Anterior cingulate cortex (tissue), 58 donors: ENCODE results near the gene S100A12.

Source experiments
- DNase-seq, 58 donors: peaks; one replicate each; lab custom pipeline; 2025; lab: John Stamatoyannopoulos, UW

Gene S100A12

DNA sequence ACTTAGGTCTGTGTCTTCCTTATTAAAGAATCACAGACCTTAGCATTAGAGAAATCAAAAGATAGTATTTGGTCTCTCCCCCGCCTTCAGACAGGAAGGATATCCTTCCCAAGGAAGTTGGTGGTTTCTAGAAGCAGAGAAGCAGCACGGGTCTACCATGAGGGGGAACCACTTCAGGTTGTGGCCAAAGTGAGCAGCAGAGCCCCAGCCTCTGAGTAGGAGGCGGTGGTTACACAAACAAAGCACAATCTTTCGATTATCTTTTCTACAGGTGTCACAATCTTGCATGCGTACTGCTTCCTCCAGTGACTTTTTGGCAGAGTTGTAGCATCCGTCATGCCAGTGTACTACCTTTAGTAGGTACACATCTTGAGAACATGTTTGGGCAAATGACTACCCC is 35.6 kb downstream of the S100A12 start:
- no peak for DNase-seq

DNA sequence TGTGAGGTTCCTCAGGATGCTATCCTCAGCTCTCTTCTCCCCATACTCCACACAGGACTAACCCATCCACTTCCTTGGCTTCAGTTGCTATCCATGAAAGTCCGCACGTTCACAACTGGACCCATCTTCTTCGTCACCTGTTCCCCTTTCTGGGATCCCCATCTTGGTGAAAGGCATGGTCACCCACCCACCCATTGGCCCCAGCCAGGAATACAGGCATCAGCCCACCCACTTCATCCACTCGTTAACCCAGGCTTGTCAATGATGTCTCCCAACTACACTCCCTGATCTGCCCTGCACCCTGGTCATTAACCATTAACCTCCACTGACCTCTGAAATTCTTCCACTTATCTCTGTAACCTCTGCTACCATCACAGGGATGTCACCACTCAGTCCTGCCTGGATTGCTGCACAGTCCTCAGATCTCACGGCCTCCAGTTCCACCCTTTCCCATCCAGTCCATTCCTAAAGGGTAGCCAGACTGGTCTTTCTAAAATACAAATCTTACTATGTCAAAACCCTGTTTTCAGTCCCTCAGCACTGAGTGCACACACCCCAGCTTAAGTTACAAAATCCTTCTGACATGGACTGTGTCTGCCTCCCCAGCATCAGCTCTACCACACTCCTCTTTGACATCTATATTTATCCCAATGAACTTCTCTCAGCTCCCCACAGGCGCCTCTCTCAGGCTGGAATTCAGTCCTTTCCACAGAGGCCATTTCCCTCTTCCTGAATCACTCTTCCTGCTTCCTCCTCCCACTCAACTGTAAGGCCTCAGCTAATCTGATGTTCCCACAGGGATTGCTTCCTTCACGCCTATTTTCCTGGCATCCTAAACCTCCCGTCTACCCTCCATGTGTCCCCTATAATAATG is 37.2 kb downstream of the S100A12 start:
- no peak for DNase-seq

- DNase-seq: peak in 1 of 58 donors; percentile 33
Observed at GRCh38 chr1:153336650-153337049, 38.8 kb downstream of the S100A12 start.

DNA sequence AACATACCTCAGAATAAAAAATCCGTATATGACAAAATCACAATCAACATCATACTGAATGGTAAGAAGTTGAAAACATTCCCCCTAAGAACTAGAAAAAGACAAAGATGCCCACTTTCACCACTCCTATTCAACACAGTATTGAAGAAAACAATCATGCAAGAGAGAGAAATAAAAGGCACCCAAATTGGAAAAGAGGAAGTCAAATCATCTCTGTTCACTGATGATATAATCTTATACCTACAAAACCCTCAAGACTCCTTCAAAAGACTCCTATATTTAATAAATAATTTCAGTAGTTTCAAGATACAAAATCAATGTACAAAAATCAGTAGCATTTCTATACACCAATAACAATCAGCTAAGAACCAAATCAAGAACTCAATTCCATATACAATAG is 41.5 kb downstream of the S100A12 start:
- no peak for DNase-seq

DNA sequence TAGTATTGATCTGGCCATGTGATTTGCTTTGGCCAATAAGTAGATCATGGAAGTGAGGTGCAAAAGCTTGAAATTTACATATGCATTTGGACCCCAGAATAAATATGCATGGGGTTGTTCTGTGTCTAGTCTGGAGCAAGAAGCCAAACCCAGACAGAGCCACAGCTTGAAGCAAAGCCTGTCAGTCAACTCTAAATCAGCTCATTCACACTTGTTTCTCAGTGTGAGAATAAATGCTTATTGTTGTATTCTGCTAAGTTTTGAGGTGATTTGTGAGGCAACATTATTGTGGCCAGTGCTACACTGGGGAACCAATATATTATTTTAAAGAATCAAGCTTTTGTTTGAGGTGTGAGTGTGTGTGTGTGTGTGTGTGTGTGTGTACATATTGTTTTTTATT is 50.5 kb downstream of the S100A12 start:
- DNase-seq: peak in 6 of 58 donors; percentile 1 to 37 (median 4)
